Sigmoid colon (tissue), 4 donors: Measurements from ENCODE around the gene PDZD8.

ENCODE experiments used
- EP300 ChIP-seq, 4 donors: sonication (generic); formaldehyde crosslinking; IDR thresholded peaks; one replicate each; pipeline ENCODE4 v1.6.1; 2017; ENCODE audit warnings: antibody characterized with exemption in 4 of 4
- POLR2A ChIP-seq, 2 donors: fragments of 450-650 bp; IDR thresholded peaks; one replicate each; pipeline ENCODE4 v1.6.1; 2016; ENCODE audit warnings: antibody characterized with exemption in 2 of 2, mild to moderate bottlenecking in 2 of 2, moderate library complexity in 2 of 2

GRCh38 chr10:117363028-117363427 lies 12.2 kb downstream of the PDZD8 start:
- no peak for TF ChIP-seq POLR2A (IDR thresholded peaks at IDR 0.05)
- no peak for TF ChIP-seq EP300 (IDR thresholded peaks at IDR 0.05)
